NT2/D1 (cell line): Measurements from ENCODE around the gene VPS33A.

ENCODE experiments used
- SUZ12 ChIP-seq: IDR thresholded peaks from 2 replicates; pipeline ENCODE4 v1.6.1; 2011; ENCODE audit not compliant: insufficient read length, insufficient read depth; ENCODE audit errors: extremely low read depth
- YY1 ChIP-seq: IDR thresholded peaks from 2 replicates; pipeline ENCODE4 v1.6.1; 2011; ENCODE audit not compliant: insufficient read length, insufficient read depth
- ZNF274 ChIP-seq: IDR thresholded peaks from 2 replicates; pipeline ENCODE4 v1.6.1; 2011; ENCODE audit warnings: mild to moderate bottlenecking, low read depth, low read length

GRCh38 chr12:122232691-122233090 lies 33.6 kb downstream of the VPS33A start:
- TF ChIP-seq SUZ12 (no peak), YY1 (no peak), ZNF274 (no peak)
